GM15510 (cell line): ENCODE measurements around the gene FBXO10.

Experiments
- POLR2A ChIP-seq: IDR thresholded peaks from 3 replicates; pipeline ENCODE4 v1.6.1; 2011; ENCODE audit warnings: borderline replicate concordance; ENCODE audit not compliant: insufficient read length; ENCODE audit errors: extremely low read depth

FBXO10 gene

DNA sequence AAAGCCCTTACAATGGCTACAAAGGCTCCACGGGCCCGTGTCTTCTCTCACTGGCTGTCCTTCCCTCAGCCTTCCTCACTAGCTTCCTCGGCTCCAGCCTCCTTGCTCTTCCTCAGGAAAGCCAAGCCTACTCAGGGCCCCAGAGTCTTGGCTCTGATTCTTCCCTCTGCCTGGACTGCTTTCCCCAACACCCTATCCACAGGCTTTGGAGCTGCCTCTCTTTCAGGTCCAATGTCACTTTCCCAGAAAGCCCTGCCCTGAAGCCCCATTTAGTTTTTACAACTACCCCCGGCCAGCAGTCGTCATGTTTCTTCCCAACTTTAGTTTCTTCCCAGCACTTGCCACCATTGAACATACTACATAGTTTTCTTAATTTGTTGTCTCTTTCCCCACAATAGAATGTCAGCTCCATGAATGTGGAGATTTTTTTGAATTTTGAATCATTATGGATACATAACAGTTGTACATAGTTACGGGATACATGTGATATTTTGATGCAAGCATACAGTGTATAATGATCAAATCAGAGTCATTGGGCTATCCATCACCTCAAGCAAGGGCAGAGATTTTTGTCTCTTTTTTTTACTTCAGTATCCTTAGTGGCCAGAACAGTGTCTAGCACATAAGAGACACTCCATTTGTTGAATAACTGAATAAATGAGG, 33.7 kb upstream of the FBXO10 start:
- no peak for TF ChIP-seq POLR2A

DNA sequence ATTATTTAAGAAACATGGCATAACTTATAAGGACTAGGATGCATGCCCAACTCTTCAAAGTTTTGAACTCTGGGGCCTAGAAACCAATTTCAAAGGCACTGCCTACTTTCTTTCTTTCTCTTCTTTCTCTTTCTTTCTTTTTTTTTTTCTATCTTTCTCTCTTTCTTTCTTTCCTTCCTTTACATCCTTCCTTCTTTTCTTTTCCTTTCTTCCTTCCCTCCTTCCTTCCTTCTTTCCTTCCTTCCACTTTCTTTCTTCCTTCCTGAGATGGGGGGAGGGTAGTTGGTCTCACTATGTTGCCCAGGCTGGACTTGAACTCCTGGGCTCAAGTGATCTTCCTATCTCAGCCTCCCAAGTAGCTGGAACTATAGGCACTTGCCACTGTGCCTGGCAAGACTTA, 32.1 kb upstream of the FBXO10 start:
- TF ChIP-seq POLR2A = no peak

DNA sequence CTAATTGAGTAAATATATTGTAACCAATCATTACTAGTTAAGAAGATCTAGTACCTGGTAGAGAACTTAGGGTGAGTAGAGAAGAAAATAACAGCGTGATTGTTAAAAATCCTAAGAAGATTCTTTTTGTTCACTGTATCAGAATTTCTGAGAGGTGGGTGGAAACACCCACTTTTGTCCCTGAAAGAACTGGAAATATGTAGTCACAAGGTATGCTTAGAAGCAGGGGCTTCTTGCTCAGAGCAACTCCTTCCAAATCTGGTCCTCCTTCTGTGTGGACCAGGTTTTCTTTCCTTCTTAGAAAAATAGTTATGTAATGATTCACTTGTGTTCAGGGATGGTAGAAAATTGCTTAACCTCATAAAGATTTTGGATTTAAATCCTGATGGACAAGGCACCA, 28.1 kb upstream of the FBXO10 start:
- TF ChIP-seq POLR2A = no peak

DNA sequence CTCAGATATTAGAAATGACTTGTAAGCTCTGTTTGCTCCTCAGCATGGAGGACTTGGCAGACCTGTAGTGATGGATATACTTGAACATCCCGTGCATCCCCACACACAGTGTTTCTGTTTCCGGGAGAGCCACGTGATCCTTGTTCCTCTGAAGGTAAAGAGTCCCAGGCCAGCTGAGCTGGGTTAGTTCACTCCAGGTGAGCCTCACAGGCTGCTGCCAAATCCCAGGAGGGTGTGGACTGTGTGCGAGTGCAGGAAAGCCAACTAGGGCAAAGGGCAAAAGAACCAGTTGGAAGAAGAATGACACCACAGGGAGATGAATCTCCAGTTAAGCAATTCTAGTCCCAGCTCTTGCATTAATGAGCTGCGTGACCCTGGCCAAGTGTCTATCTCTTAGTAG, 26.6 kb upstream of the FBXO10 start:
- TF ChIP-seq POLR2A = no peak

DNA sequence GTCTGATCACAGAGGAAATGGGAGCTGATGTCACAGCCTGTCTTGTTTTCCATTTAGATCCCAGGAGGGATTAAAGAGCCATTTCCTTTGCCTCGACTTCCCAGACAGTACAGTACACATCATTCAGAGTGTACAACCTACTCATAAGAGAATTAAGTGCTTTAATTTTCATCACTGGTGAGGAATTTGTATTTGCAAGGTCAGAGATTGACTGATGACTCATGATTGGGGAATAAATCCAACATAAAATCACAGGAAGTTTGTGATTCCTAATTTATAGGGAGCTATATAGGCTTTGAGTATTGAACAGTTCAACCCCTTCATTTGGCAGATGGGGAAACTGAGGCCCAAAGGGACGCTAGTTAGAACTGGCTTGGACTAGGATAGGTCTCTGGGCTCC, 20.3 kb upstream of the FBXO10 start:
- no peak for TF ChIP-seq POLR2A

DNA sequence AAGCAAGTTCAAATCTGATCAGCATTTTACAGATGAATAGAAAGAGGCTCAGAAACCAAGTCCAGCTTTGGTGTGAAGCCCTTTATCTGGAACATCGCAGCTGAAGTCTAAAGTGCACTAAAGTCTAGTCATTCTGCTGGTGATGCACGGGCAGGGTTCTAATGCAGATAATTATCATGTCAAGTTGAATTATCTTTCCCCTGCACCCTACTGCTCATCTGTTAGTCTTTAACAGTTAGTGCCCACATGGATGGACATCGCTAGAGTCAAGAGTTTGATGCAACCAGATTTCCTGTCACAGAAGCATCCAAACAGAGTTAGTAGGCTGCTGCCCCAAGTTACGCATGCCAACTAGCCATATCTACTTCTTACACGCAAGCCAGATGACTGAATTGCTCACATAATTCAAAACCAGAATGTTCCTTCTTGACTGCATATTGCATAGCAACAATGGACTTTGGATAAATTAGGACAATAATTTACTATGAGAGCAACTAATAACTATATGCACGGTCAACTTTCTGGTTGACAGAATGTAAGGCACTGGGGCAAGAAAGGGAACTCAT, 17.8 kb upstream of the FBXO10 start:
- TF ChIP-seq POLR2A = no peak

DNA sequence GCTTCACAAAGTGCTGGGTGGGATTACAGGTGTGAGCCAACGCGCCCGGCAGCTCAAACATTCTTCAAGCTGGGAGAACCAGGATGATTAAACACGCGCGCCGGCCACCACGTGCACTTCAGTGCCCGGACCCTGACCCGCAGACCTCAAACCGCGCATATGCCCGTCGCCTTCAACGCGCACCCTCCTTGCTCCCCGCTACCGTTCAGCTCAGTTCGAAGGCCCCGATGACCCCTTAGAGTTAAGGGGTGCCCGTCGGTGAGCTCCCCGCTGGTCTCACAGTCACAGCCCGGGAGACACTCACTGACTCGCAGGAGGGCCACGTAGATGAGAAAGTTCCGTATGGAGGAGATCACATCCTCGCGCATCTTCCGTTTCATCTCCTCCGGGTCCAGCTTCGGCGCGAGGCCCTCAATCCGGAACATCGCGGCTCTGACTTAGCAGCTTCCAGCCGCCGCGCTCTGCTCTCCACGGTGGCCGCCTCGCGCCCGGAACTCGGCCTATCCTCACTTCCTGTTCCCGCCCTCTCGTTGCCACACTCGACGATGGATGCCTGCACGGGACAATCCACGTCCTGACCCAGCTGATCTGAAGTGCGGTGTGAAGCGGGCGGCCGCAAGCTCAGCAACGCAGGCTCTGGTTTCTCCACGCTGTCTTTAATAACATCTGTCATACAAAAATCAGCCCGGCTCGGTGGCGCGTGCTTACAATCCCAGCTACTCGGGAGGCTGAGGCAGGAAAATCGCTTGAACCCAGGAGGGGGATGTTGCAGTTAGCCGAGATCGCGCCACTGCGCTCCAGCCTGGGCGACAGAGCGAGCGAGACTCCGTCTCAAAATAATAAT, 16.1 kb upstream of the FBXO10 start, which contains the start of gene TOMM5:
Gene TOMM5 (minus strand): TSS at position 490 of the 844 bp plus-strand sequence. CDS start 65 bp downstream, at position 425.
- TF ChIP-seq POLR2A = peak; percentile 96

DNA sequence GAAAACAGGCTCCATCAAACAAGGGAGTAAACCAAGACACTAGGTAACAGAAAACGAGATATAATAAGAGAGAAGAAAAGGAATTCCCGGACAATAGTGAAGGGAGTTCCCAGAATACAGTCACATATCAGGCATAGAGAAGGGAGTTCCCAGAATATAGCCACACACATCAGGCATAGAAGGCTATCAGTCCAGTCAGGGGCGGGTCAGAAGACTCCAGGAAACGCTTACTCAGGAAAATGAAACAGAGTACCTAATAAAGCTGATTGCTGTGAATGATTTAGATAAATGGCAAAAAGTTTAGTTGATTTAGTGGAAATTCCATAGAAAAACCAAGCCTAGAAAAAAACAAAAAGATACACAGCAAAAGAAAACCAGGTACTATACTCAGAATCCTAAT, 11.3 kb upstream of the FBXO10 start:
- no peak for TF ChIP-seq POLR2A

DNA sequence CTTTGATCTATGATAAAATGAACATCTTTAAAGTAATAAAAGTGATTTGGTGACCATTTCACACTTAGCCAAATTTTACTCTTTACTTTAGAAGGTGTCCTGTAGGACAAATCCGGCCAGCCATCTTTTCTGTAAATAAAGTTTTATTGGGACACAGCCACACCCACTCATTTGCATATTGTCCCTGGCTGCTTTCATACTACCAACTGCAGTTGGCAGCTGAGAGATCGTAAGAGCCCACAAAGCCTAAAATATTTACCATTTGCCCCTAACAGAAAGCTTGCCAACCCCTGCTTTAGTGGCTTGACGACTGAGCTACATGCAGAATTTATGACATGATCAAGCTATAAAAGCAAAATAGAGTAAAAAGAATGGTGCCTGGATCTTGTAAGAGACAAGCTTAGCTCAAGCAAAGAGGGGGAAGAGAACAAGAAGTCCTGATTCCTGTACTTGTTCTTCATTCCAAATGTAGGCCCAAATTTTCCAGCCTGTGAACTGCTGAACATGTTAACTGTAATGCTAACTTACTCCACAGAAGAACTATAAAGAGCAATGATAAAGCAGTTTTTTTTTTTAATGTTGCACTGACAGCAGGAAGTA, 7.4 kb upstream of the FBXO10 start:
- no peak for TF ChIP-seq POLR2A

DNA sequence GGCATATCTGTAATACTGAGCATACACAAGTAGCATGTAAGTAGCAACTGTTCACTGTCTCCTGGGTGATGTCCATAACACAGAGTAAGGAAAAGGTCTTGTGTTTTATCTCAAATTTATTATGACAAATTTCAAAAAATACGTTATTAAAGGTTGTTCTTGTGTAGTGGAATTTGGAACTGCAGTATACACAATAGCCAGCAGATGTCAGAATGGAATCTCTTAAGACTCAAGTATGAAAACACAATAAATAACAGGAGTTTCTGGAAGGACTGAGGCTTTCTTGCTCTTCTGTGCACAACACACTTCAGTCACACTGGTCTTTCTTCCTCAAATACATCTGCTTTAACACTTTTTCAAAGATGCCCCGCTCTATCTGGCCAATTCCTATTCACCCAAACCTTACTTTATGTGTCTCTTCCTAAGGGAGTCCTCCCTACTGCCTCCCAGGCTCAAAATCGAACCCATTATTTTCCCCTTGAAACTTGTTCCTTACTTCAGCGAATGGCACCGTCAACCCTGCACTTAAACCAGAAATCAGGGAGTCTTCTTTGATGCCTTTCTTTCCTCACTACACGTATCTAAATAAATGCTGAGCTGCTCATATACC, 6.5 kb upstream of the FBXO10 start:
- no peak for TF ChIP-seq POLR2A

DNA sequence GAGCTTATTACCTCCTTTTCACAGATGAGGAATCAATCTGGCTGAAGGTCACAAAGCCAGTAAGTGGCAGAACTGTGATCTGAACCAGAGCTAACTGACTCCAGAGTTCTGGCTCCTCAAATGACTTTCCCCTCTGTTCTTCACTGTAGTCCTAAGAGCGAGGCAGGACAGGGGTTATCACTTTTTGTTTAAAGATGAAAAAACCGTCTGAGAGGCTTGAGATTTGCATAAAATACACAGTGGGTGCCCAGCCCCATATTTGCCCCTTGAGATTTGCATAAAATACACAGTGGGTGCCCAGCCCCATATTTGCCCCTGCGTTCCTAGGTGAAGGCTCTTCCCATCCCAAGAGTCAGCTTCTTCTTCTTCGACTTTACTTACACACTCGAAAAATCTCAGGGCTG, 667 bp downstream of the FBXO10 start:
- no peak for TF ChIP-seq POLR2A

DNA sequence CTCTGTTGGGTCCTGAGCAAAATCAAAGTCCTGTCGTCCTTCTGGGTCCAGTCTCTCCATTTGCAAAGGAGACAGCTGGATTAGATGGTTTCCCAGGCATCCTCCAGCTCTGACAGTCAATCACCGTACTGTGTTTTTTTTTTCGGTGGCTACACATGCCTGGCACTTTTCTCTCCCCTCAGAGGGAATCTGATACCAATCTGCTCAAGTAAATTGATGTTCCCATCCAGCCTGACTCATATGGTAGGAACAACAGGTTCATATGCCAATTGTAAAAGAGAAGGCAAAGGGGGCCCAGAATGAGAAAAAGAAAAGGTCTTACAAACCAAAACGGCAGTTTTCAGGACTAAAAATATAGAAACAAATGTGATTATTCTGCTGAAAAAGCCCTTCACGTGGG, 1.2 kb downstream of the FBXO10 start:
- no peak for TF ChIP-seq POLR2A

DNA sequence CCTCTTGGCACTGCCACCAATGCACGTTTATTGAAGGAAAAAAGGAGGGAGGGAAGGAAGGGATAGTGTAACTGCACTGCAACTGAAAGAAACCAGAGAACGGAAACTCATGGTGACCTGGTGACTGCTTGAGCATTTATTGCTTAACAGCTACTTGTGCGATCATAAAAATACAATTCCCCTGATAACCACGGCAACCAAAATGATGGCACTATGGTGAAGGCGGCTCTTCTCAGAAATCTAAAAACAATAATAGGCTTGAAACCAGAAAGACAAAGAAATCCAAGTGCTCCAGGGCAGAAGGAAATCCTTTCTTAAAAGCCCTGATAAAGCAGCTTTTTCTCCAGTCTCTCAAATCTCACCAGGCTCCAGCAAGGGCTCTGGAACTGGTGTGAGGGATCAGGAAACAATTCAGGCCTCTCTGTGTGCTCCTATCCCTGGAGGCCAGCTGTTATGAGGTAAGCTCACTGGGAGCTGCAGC, 1.9 kb downstream of the FBXO10 start:
- no peak for TF ChIP-seq POLR2A

DNA sequence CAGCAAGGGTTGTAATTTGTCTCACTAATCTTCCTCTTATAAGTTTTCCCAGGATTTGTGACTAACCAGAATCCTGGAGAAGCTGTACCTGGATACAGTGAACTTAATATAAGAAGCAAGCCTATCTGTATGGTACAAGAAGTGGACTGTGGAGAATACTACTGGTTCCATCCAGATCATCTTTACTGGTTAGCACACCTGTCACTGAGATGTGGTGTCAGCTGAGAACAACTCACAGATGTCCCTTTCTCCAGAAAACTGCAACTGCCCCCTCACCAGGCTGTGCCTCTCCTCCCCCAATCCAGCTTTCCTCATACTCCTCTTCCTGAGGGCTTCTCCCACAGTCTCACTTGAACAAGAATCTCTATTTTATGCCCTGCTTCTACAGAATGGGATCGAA, 4.9 kb downstream of the FBXO10 start:
- TF ChIP-seq POLR2A = no peak

DNA sequence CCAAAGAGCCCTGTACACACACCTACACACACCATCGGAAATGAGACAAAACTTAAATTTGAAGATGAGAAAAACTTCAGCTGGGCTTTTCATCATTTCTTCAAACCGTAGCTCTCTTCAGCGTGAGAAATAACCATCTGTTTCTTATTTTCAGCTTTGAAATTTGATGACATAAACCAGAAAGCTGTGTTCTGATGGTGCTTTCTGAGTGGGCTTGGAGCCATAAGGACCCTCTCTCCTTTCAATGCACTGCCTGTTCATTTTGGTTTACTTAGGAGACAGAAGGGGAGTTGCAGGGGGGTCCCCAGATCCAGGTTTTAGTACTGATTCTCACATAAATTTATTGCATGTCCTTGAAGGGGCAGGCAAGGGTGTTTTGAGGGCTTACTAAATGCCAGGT, 9.5 kb downstream of the FBXO10 start:
- TF ChIP-seq POLR2A = no peak
